Uterus (tissue), 2 donors: ENCODE measurements around the gene CDKL5.

ENCODE experiments used
- CTCF ChIP-seq, 4 experiments: fragments of 200-600 bp in 2 of 4; fragments of 450-650 bp in 2 of 4; sonication (generic) in 2 of 4; IDR thresholded peaks; one replicate each; pipeline ENCODE4 v1.5.1; 2016 to 2019; ENCODE audit warnings: antibody characterized with exemption in 4 of 4, mild to moderate bottlenecking in 2 of 4, moderate library complexity in 1 of 4
- POLR2A ChIP-seq, 2 donors: fragments of 450-650 bp; IDR thresholded peaks; one replicate each; pipeline ENCODE4 v1.6.1; 2016; ENCODE audit warnings: antibody characterized with exemption in 2 of 2, mild to moderate bottlenecking in 1 of 2, moderate library complexity in 1 of 2

- TF ChIP-seq CTCF (IDR thresholded peaks at IDR 0.05) (no peak), POLR2A (IDR thresholded peaks at IDR 0.05) (peak; percentile 61 to 75)
Observed at GRCh38 chrX:18425199-18426003, at the start of gene CDKL5.
